Colon (tissue), 2 donors: Measurements from ENCODE around the gene DHRS7.
"Not testable (repeated sequence)": the region's sequence is repeated elsewhere in the genome, so short reads cannot be mapped to it uniquely, and the experiment has no call there.

Source experiments
- FAIRE-seq: peaks from 2 replicates; lab custom pipeline; 2012; peaks lifted over from hg19 to GRCh38; lab: Jason Lieb, UNC
- donor health status: control.
- donor health status: control.

Gene DHRS7

GRCh38 chr14:60133487-60133886 lies 31.7 kb downstream of the DHRS7 start:
- FAIRE-seq = no peak

GRCh38 chr14:60125918-60126317 lies 39.3 kb downstream of the DHRS7 start:
- no peak for FAIRE-seq

GRCh38 chr14:60116181-60116580 lies 49.0 kb downstream of the DHRS7 start:
- FAIRE-seq = no peak

GRCh38 chr14:60114881-60115280 lies 50.3 kb downstream of the DHRS7 start:
- no peak for FAIRE-seq

- no peak for FAIRE-seq
Measured at GRCh38 chr14:60111732-60112131, 53.5 kb downstream of the DHRS7 start.

- no peak for FAIRE-seq
Measured at GRCh38 chr14:60107477-60107876, 57.7 kb downstream of the DHRS7 start.

- no peak for FAIRE-seq
Measured at GRCh38 chr14:60106339-60106738, 58.9 kb downstream of the DHRS7 start.

GRCh38 chr14:60102389-60102788 lies 62.8 kb downstream of the DHRS7 start:
- FAIRE-seq = no peak

GRCh38 chr14:60101786-60102185 lies 63.4 kb downstream of the DHRS7 start:
- no peak for FAIRE-seq

GRCh38 chr14:60099855-60100254 lies 65.3 kb downstream of the DHRS7 start:
- FAIRE-seq = not testable (repeated sequence)

- no peak for FAIRE-seq
Measured at GRCh38 chr14:60097974-60098373, 67.2 kb downstream of the DHRS7 start.

- FAIRE-seq = no peak
Measured at GRCh38 chr14:60095781-60096450, 69.3 kb downstream of the DHRS7 start.

- FAIRE-seq = no peak
Measured at GRCh38 chr14:60095231-60095630, 70.0 kb downstream of the DHRS7 start.

- no peak for FAIRE-seq
Measured at GRCh38 chr14:60094306-60094897, 70.8 kb downstream of the DHRS7 start.
